HepG2 (cell line): ENCODE measurements around the gene MIEF2. TPM values are rescaled to one million over a fixed set of nuclear protein-coding genes. Genes with fewer than 3 reads are reported as not detected.

Experiments used
- FOXK2 ChIP-seq: fragments of 450-650 bp; IDR thresholded peaks from 2 replicates; pipeline ENCODE4 v1.6.1; 2016
- HNRNPLL ChIP-seq: fragments of 200-400 bp; formaldehyde crosslinking; IDR thresholded peaks from 2 replicates; pipeline ENCODE4 v1.6.1; 2017; ENCODE audit warnings: mild to moderate bottlenecking, low read depth, low read length; ENCODE audit not compliant: poor library complexity, severe bottlenecking
- MAZ ChIP-seq, 2 experiments: sonication (generic) in 1 of 2; formaldehyde crosslinking in 1 of 2; IDR thresholded peaks; 2 replicates each; pipeline versions ENCODE4 v1.5.0 to v1.6.1; 2012 to 2020; ENCODE audit warnings: low read depth in 2 of 2, mild to moderate bottlenecking in 2 of 2, borderline replicate concordance in 1 of 2, improper control_type of control experiment in 1 of 2, low read length in 1 of 2, missing genetic modification reagents in 1 of 2, moderate library complexity in 1 of 2
- RARG ChIP-seq: sonication (generic); formaldehyde crosslinking; IDR thresholded peaks from 2 replicates; pipeline ENCODE4 v1.4.0; 2020; ENCODE audit warnings: low read depth, mild to moderate bottlenecking, missing genetic modification reagents
- RBM22 ChIP-seq: fragments of 200-400 bp; formaldehyde crosslinking; optimal IDR thresholded peaks from 2 replicates; pipeline ENCODE3; 2017; ENCODE audit warnings: mild to moderate bottlenecking, low read length, moderate library complexity
- RCOR2 ChIP-seq: IDR thresholded peaks from 2 replicates; pipeline ENCODE4 v1.6.1; 2016; ENCODE audit warnings: missing biosample characterization, missing genetic modification reagents
- SALL1 ChIP-seq: sonication (generic); formaldehyde crosslinking; IDR thresholded peaks from 2 replicates; pipeline ENCODE4 v1.8.0; 2022; ENCODE audit warnings: mild to moderate bottlenecking, missing genetic modification reagents
- TARDBP ChIP-seq: sonication (generic); formaldehyde crosslinking; IDR thresholded peaks from 2 replicates; pipeline ENCODE4 v1.8.0; 2022; ENCODE audit warnings: mild to moderate bottlenecking, missing genetic modification reagents
- ZFP36L1 ChIP-seq: sonication (generic); formaldehyde crosslinking; IDR thresholded peaks from 2 replicates; pipeline ENCODE4 v1.8.0; 2022; ENCODE audit warnings: mild to moderate bottlenecking, missing genetic modification reagents, moderate library complexity
- ZFP41 ChIP-seq: sonication (generic); formaldehyde crosslinking; IDR thresholded peaks from 2 replicates; pipeline ENCODE4 v1.4.0; 2020; ENCODE audit warnings: mild to moderate bottlenecking, missing genetic modification reagents, borderline replicate concordance
- ZNF230 ChIP-seq: sonication (generic); formaldehyde crosslinking; IDR thresholded peaks from 2 replicates; pipeline ENCODE4 v1.4.0; 2020; ENCODE audit warnings: mild to moderate bottlenecking, missing genetic modification reagents
- ZNF547 ChIP-seq: sonication (generic); formaldehyde crosslinking; IDR thresholded peaks from 2 replicates; pipeline ENCODE4 v1.5.1; 2020; ENCODE audit warnings: mild to moderate bottlenecking, missing genetic modification reagents
- ZNF616 ChIP-seq: sonication (generic); formaldehyde crosslinking; IDR thresholded peaks from 2 replicates; pipeline ENCODE4 v1.5.0; 2020; ENCODE audit warnings: low read depth, mild to moderate bottlenecking, missing genetic modification reagents
- polyA plus RNA-seq, 8 experiments: library from polyadenylated mRNA; depleted of rRNA in 3 of 8; stranded (reverse) in 7 of 8; unstranded in 1 of 8; fragments of >200 nt; fragmentation: Illumina TruSeq in 4 of 8; extraction: Trizol in 4 of 8; gene quantifications; 2 replicates each; pipeline versions ENCODE4 v1.2.1 to v1.2.3, GENCODE V29; 2011 to 2016; ENCODE audit warnings: low read depth in 4 of 8, missing spikeins in 1 of 8, mixed read lengths in 1 of 8; ENCODE audit not compliant: insufficient read depth in 1 of 8
- total RNA-seq, 5 experiments: library from RNA; depleted of rRNA; stranded (reverse); fragments of >200 nt; fragmentation: Illumina TruSeq; extraction: Trizol; gene quantifications; 2 replicates each; pipeline ENCODE4 v1.2.3, GENCODE V29; 2016; ENCODE audit warnings: low read depth in 1 of 5
- TF ChIP-seq, protein P1 (sequence below): sonication (generic); formaldehyde crosslinking; IDR thresholded peaks from 2 replicates; pipeline ENCODE4 v1.4.0; 2020; ENCODE audit warnings: missing genetic modification reagents, borderline replicate concordance
- TF ChIP-seq, protein P2 (sequence below): sonication (generic); formaldehyde crosslinking; IDR thresholded peaks from 2 replicates; pipeline ENCODE4 v1.4.0; 2020; ENCODE audit warnings: mild to moderate bottlenecking, missing genetic modification reagents
- TF ChIP-seq, protein P3 (sequence below): sonication (generic); formaldehyde crosslinking; IDR thresholded peaks from 2 replicates; pipeline ENCODE4 v1.4.0; 2020; ENCODE audit warnings: missing genetic modification reagents

The MIEF2 gene
- total and polyA plus RNA-seq, 2 of the 13 experiments (the other 11 are each of a cell fraction or from before 2014, with no cell fraction given), result 6.0 to 8.0 TPM

DNA sequence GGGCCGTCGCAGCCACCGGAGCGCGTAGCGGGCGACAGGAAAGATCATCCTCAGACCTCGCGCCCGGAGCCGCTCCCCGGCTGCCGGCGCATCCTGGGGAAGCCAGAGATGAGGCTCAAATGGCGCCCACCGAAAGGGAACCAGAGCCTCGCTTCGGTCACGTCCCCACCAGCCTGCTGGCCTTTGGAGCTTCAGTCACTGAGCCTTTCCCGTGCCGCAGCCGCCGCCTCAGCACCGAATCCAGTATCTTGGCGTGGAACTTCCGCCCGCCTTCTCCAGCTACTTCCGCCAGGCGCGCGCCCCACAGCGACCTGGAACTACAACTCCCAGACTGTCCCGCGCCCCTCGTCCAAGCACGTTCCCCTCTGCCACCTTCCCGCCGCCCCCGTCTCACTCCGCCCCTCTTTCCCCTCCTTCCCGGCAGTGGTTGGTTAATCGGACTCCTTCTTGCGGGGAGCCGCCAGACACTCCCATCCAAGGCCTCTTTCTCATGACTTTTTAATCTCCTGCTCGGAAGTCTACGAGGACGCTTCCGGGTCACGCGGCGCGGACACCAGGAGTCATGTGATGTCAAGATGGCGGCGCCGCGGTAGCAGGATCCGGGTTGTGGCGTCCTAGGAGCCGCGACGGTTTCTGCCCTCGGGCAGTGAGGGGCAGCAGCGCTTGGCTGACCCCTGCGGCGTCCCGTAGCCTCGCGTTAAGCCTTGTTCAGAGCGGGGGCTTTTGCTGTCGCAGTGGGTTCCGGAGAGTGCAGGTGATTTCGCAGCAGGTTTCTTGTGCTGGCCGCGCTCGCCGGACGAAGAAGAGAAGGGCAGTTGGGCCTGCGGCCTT, 54.5 kb downstream of the MIEF2 start, which contains the start of the genes SMCR8 and TOP3A (continued):
- TF ChIP-seq, protein P1, sequence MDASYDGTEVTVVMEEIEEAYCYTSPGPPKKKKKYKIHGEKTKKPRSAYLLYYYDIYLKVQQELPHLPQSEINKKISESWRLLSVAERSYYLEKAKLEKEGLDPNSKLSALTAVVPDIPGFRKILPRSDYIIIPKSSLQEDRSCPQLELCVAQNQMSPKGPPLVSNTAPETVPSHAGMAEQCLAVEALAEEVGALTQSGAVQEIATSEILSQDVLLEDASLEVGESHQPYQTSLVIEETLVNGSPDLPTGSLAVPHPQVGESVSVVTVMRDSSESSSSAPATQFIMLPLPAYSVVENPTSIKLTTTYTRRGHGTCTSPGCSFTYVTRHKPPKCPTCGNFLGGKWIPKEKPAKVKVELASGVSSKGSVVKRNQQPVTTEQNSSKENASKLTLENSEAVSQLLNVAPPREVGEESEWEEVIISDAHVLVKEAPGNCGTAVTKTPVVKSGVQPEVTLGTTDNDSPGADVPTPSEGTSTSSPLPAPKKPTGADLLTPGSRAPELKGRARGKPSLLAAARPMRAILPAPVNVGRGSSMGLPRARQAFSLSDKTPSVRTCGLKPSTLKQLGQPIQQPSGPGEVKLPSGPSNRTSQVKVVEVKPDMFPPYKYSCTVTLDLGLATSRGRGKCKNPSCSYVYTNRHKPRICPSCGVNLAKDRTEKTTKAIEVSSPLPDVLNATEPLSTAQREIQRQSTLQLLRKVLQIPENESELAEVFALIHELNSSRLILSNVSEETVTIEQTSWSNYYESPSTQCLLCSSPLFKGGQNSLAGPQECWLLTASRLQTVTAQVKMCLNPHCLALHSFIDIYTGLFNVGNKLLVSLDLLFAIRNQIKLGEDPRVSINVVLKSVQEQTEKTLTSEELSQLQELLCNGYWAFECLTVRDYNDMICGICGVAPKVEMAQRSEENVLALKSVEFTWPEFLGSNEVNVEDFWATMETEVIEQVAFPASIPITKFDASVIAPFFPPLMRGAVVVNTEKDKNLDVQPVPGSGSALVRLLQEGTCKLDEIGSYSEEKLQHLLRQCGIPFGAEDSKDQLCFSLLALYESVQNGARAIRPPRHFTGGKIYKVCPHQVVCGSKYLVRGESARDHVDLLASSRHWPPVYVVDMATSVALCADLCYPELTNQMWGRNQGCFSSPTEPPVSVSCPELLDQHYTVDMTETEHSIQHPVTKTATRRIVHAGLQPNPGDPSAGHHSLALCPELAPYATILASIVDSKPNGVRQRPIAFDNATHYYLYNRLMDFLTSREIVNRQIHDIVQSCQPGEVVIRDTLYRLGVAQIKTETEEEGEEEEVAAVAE (CRISPR knock-in tag), result peak; percentile 68; the same call in 1 of the 2 replicates
- TF ChIP-seq MAZ (IDR thresholded peaks at IDR 0.05; ENCODE audit: borderline replicate concordance, low read depth, low read length) (peak; percentile 63), MAZ (CRISPR knock-in tag; IDR thresholded peaks at IDR 0.05; ENCODE audit: low read depth) (peak; percentile 53; the same call in 1 of the 2 replicates), RARG (CRISPR knock-in tag) (no peak), RBM22 (peak; percentile 34), ZFP36L1 (CRISPR knock-in tag) (0 out of 2 replicates have a peak, but pooled peaks have one; percentile 23), ZNF616 (peak; percentile 65; the same call in 1 of the 2 replicates), ZFP41 (CRISPR knock-in tag) (peak; percentile 93; the same call in 1 of the 2 replicates), RCOR2 (CRISPR knock-in tag) (no peak), FOXK2 (peak; percentile 27; the same call in 1 of the 2 replicates), ZNF547 (no peak), ZNF230 (CRISPR knock-in tag) (peak; percentile 72), SALL1 (CRISPR knock-in tag) (peak; percentile 64), TARDBP (CRISPR knock-in tag) (peak; percentile 82), HNRNPLL (peak; percentile 64)
- TF ChIP-seq, protein P2, sequence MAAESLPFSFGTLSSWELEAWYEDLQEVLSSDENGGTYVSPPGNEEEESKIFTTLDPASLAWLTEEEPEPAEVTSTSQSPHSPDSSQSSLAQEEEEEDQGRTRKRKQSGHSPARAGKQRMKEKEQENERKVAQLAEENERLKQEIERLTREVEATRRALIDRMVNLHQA (CRISPR knock-in tag), result no peak
- TF ChIP-seq, protein P3, sequence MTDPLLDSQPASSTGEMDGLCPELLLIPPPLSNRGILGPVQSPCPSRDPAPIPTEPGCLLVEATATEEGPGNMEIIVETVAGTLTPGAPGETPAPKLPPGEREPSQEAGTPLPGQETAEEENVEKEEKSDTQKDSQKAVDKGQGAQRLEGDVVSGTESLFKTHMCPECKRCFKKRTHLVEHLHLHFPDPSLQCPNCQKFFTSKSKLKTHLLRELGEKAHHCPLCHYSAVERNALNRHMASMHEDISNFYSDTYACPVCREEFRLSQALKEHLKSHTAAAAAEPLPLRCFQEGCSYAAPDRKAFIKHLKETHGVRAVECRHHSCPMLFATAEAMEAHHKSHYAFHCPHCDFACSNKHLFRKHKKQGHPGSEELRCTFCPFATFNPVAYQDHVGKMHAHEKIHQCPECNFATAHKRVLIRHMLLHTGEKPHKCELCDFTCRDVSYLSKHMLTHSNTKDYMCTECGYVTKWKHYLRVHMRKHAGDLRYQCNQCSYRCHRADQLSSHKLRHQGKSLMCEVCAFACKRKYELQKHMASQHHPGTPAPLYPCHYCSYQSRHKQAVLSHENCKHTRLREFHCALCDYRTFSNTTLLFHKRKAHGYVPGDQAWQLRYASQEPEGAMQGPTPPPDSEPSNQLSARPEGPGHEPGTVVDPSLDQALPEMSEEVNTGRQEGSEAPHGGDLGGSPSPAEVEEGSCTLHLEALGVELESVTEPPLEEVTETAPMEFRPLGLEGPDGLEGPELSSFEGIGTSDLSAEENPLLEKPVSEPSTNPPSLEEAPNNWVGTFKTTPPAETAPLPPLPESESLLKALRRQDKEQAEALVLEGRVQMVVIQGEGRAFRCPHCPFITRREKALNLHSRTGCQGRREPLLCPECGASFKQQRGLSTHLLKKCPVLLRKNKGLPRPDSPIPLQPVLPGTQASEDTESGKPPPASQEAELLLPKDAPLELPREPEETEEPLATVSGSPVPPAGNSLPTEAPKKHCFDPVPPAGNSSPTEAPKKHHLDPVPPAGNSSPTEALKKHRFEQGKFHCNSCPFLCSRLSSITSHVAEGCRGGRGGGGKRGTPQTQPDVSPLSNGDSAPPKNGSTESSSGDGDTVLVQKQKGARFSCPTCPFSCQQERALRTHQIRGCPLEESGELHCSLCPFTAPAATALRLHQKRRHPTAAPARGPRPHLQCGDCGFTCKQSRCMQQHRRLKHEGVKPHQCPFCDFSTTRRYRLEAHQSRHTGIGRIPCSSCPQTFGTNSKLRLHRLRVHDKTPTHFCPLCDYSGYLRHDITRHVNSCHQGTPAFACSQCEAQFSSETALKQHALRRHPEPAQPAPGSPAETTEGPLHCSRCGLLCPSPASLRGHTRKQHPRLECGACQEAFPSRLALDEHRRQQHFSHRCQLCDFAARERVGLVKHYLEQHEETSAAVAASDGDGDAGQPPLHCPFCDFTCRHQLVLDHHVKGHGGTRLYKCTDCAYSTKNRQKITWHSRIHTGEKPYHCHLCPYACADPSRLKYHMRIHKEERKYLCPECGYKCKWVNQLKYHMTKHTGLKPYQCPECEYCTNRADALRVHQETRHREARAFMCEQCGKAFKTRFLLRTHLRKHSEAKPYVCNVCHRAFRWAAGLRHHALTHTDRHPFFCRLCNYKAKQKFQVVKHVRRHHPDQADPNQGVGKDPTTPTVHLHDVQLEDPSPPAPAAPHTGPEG (CRISPR knock-in tag), result peak; percentile 49; the same call in 1 of the 2 replicates
